Neutrophil (primary cell): ENCODE results near the gene NPHP4.
"Not testable (repeated sequence)": the region's sequence is repeated elsewhere in the genome, so short reads cannot be mapped to it uniquely, and the experiment has no call there.

Experiments used
- H3K27ac ChIP-seq: fragments of 200-600 bp; sonication (generic); 2 replicates; pipeline ENCODE4 v1.5.1; 2016; ENCODE audit warnings: mild to moderate bottlenecking, moderate library complexity
- H3K27me3 ChIP-seq: fragments of 200-600 bp; sonication (generic); 2 replicates; pipeline ENCODE4 v1.6.0; 2016; ENCODE audit warnings: mild to moderate bottlenecking
- H3K36me3 ChIP-seq: fragments of 200-600 bp; sonication (generic); 2 replicates; pipeline ENCODE4 v1.5.1; 2017
- H3K4me1 ChIP-seq, 2 experiments: fragments of 200-600 bp in 1 of 2; sonication (generic) in 1 of 2; 1 replicate in 1 of 2; 2 replicates in 1 of 2; pipeline versions ENCODE4 v1.5.1 to v1.6.1; 2013 to 2016; ENCODE audit warnings: low read depth in 1 of 2, low read length in 1 of 2, mild to moderate bottlenecking in 1 of 2, moderate library complexity in 1 of 2; ENCODE audit not compliant: control insufficient read depth in 1 of 2, insufficient read depth in 1 of 2
- H3K4me3 ChIP-seq, 2 experiments: fragments of 200-600 bp in 1 of 2; sonication (generic) in 1 of 2; 1 replicate in 1 of 2; 2 replicates in 1 of 2; pipeline ENCODE4 v1.5.1; 2013 to 2016; ENCODE audit warnings: low read depth in 1 of 2, low read length in 1 of 2, mild to moderate bottlenecking in 1 of 2, moderate library complexity in 1 of 2
- H3K9me3 ChIP-seq: fragments of 200-600 bp; sonication (generic); 2 replicates; pipeline ENCODE4 v1.5.1; 2016
- TF ChIP-seq, protein P1 (sequence below): fragments of 200-600 bp; sonication (generic); IDR thresholded peaks from 2 replicates; pipeline ENCODE4 v1.5.1; 2016; ENCODE audit warnings: antibody characterized with exemption

NPHP4 gene

GRCh38 chr1:6023346-6023745 lies 31.1 kb upstream of the NPHP4 start:
- H3K4me3 ChIP-seq, result no peak overlapping the region
- no peaks in the 10 kb centered on the region for H3K9me3 ChIP-seq
- H3K36me3 ChIP-seq, result peaks cover 15% of the 10 kb centered on the region
- no peak overlapping the region for H3K27ac ChIP-seq
- peaks cover 33 to 35% of the 10 kb centered on the region in 2 experiments for H3K4me1 ChIP-seq
- TF ChIP-seq, protein P1, sequence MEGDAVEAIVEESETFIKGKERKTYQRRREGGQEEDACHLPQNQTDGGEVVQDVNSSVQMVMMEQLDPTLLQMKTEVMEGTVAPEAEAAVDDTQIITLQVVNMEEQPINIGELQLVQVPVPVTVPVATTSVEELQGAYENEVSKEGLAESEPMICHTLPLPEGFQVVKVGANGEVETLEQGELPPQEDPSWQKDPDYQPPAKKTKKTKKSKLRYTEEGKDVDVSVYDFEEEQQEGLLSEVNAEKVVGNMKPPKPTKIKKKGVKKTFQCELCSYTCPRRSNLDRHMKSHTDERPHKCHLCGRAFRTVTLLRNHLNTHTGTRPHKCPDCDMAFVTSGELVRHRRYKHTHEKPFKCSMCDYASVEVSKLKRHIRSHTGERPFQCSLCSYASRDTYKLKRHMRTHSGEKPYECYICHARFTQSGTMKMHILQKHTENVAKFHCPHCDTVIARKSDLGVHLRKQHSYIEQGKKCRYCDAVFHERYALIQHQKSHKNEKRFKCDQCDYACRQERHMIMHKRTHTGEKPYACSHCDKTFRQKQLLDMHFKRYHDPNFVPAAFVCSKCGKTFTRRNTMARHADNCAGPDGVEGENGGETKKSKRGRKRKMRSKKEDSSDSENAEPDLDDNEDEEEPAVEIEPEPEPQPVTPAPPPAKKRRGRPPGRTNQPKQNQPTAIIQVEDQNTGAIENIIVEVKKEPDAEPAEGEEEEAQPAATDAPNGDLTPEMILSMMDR, result no peak
- no peaks in the 10 kb centered on the region for H3K27me3 ChIP-seq

- no peaks in the 10 kb centered on the region for H3K9me3 ChIP-seq
- peaks cover 23% of the 10 kb centered on the region in 2 experiments for H3K4me1 ChIP-seq
- peaks cover 15% of the 10 kb centered on the region for H3K36me3 ChIP-seq
- TF ChIP-seq, protein P1, result no peak
- H3K27me3 ChIP-seq, result no peaks in the 10 kb centered on the region
- no peak overlapping the region for H3K27ac ChIP-seq
- no peak overlapping the region for H3K4me3 ChIP-seq
Measured at GRCh38 chr1:6022193-6022592, 30.0 kb upstream of the NPHP4 start.

DNA sequence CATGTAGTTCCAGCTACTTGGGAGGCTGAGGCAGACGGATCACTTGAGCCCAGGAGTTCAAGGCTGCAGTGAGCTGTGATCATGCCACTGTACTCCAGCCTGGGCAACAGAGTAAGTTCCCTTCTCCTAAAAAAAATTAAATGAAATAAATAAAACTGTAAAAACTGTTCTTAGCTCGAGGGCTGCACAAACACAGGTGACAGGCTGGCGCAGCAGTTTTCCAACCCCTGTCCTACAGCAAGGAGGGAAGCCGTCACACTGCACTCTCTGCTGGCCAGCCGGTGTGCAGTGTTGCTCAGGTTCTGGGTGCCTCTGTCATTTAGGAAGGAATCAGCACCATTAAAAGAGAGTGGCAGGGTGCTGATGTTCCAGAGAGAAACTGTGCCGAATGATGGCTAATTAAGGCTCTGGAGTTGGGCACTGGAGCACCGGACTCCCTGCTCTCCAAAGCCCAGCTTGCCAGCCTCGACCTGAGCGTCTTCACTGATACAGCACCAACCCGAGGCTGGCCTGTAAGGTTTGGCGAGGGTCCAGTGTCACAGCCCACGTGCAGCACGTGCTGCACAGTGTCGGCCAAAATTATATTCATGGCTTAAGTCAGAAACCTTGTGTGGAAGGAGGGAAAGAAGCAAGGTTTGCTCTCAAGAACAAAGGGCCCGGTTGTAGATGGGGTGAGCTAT lies 27.1 kb upstream of the NPHP4 start:
- Histone ChIP-seq H3K27ac (no peak overlapping the region), H3K36me3 (peaks cover 32% of the 10 kb centered on the region), H3K4me3 (no peak overlapping the region), H3K9me3 (no peaks in the 10 kb centered on the region), H3K4me1 (no peaks in the 10 kb centered on the region), H3K27me3 (no peaks in the 10 kb centered on the region)
- TF ChIP-seq, protein P1, result no peak

DNA sequence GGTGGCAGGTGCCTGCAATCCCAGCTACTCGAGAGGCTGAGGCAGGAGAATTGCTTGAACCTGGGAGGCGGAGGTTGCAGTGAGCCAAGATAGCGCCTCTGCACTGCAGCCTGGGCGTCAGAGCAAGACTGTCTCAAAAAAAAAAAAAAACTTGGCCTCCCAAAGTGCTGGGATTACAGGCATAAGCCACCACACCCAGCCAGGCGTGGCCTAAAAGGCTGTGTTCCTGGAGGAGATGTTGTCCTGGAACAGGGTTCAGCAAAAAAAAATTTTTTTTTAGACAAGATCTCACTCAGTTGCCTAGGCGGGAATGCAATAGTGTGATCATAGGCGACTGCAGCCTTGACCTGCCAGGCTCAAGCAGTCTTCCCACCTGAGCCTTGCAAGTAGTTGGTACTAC lies 25.4 kb upstream of the NPHP4 start:
- H3K27me3 ChIP-seq, H3K4me3 ChIP-seq, H3K4me1 ChIP-seq, H3K27ac ChIP-seq, H3K9me3 ChIP-seq: not testable (repeated sequence)
- H3K36me3 ChIP-seq, result peaks cover 49% of the 10 kb centered on the region

DNA sequence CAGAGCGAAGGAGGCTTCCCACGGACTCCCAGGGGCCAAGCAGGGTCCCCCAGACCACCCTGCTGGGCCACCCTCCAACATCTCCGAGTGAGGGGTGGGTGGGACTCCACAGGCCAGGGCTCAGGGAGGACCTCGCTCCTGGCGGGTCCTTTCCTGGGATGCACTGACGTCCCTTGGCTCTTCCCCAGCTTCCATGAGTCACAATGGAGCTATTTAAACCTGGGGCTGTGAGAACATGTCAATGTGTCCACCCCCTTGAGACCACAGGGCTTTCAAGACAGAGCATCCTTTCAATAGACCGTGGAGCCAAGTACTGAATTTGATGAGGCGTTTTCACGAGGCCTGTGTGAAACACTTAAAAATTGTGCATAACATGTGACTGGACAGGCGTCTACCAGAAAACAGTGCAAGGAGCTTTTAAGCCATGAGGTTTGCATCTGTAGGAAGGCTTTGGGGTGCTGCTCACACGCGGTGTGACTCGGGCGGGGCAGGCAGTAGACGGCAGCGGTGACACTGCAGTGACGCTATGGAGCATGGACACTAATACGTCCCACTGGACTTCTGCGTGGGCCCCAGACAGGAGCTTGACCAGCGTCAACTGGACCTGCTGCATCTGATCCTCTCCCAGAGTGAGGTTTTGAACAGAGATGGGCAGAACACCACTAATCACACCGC lies 24.1 kb upstream of the NPHP4 start:
- H3K4me1 ChIP-seq, result no peaks in the 10 kb centered on the region
- peaks cover 49% of the 10 kb centered on the region for H3K36me3 ChIP-seq
- no peak overlapping the region for H3K4me3 ChIP-seq
- H3K27ac ChIP-seq, result no peak overlapping the region
- H3K27me3 ChIP-seq, result no peaks in the 10 kb centered on the region
- TF ChIP-seq, protein P1, result no peak
- H3K9me3 ChIP-seq, result no peaks in the 10 kb centered on the region
